ENCODE measurements around the gene SLC30A1. TPM values are rescaled to one million over a fixed set of nuclear protein-coding genes. Genes with fewer than 3 reads are reported as not detected.

The SLC30A1 gene
- total RNA-seq, 1 experiment from 2014 or later, result 9.7 TPM

DNA sequence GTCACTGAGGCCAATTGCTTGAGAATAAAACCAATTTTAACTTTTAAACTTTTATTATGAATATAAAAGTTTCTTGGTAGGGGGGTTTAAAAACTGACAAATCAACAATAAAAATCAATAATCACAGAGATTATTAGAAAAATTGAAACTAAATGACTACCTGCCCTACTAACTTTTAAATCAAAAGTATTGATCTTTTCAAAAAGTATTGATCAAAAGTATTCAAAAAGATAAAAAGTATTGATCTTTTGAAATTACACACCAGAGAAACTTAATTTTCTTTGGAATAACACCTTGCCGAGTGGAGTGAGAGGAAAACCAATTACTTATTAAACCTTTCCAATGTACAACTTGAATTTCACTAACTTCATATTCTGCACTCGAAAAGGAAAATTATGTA, 2.2 kb downstream of the SLC30A1 start:
- POLR2A ChIA-PET, result no interaction called here
- peak overlapping the region; percentile 74 to 84; a peak in 3 of 4 replicates for H3K4me3 ChIP-seq (replicated peaks in 1 of 2; ENCODE audit: low read depth in 1 of 2, low read length in 2 of 2)
- no peak overlapping the region for H3K27ac ChIP-seq (ENCODE audit: low read depth, low read length)
- H3K36me3 ChIP-seq (ENCODE audit: control insufficient read depth in 1 of 2, insufficient read depth in 2 of 2, low read length in 2 of 2), result peaks cover 0 to 7% of the 10 kb centered on the region in 2 experiments; a peak in 2 of 4 replicates
- TF ChIP-seq, protein P1, sequence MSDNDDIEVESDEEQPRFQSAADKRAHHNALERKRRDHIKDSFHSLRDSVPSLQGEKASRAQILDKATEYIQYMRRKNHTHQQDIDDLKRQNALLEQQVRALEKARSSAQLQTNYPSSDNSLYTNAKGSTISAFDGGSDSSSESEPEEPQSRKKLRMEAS (IDR thresholded peaks at IDR 0.05), result no peak
- TF ChIP-seq TCF7L2 (IDR thresholded peaks at IDR 0.05; ENCODE audit: borderline replicate concordance, extremely low read depth, insufficient read depth, insufficient read length), result no peak
- no peak for TF ChIP-seq REST (IDR thresholded peaks at IDR 0.05; ENCODE audit: low read depth)
- TF ChIP-seq, protein P2, sequence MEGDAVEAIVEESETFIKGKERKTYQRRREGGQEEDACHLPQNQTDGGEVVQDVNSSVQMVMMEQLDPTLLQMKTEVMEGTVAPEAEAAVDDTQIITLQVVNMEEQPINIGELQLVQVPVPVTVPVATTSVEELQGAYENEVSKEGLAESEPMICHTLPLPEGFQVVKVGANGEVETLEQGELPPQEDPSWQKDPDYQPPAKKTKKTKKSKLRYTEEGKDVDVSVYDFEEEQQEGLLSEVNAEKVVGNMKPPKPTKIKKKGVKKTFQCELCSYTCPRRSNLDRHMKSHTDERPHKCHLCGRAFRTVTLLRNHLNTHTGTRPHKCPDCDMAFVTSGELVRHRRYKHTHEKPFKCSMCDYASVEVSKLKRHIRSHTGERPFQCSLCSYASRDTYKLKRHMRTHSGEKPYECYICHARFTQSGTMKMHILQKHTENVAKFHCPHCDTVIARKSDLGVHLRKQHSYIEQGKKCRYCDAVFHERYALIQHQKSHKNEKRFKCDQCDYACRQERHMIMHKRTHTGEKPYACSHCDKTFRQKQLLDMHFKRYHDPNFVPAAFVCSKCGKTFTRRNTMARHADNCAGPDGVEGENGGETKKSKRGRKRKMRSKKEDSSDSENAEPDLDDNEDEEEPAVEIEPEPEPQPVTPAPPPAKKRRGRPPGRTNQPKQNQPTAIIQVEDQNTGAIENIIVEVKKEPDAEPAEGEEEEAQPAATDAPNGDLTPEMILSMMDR (IDR thresholded peaks at IDR 0.05 in 2 of 3, conservative IDR thresholded peaks at IDR 0.05 in 1 of 3; ENCODE audit: borderline replicate concordance in 1 of 3, insufficient read depth in 1 of 3, low read depth in 2 of 3, low read length in 2 of 3), result no peak
- TF ChIP-seq EZH2 (IDR thresholded peaks at IDR 0.05), result no peak
- TF ChIP-seq SIN3A (IDR thresholded peaks at IDR 0.05; ENCODE audit: low read depth), result no peak
- no peak for TF ChIP-seq ELF1 (IDR thresholded peaks at IDR 0.05; ENCODE audit: borderline replicate concordance, low read depth)
- TF ChIP-seq YY1 (IDR thresholded peaks at IDR 0.05; ENCODE audit: extremely low read depth, insufficient replicate concordance, low read depth, low read length), result no peak
- no peak for TF ChIP-seq RAD21 (IDR thresholded peaks at IDR 0.05; ENCODE audit: low read depth)
- TF ChIP-seq, protein P3, sequence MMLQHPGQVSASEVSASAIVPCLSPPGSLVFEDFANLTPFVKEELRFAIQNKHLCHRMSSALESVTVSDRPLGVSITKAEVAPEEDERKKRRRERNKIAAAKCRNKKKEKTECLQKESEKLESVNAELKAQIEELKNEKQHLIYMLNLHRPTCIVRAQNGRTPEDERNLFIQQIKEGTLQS (IDR thresholded peaks at IDR 0.05), result no peak
- no peak for TF ChIP-seq EGR1 (IDR thresholded peaks at IDR 0.05; ENCODE audit: low read depth)
- TF ChIP-seq SRF (IDR thresholded peaks at IDR 0.05; ENCODE audit: low read depth), result no peak
- TF ChIP-seq, protein P4, sequence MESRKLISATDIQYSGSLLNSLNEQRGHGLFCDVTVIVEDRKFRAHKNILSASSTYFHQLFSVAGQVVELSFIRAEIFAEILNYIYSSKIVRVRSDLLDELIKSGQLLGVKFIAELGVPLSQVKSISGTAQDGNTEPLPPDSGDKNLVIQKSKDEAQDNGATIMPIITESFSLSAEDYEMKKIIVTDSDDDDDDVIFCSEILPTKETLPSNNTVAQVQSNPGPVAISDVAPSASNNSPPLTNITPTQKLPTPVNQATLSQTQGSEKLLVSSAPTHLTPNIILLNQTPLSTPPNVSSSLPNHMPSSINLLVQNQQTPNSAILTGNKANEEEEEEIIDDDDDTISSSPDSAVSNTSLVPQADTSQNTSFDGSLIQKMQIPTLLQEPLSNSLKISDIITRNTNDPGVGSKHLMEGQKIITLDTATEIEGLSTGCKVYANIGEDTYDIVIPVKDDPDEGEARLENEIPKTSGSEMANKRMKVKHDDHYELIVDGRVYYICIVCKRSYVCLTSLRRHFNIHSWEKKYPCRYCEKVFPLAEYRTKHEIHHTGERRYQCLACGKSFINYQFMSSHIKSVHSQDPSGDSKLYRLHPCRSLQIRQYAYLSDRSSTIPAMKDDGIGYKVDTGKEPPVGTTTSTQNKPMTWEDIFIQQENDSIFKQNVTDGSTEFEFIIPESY (IDR thresholded peaks at IDR 0.05; ENCODE audit: extremely low read depth, insufficient replicate concordance, low read length), result no peak
- no peak for TF ChIP-seq ZNF274 (IDR thresholded peaks at IDR 0.05; ENCODE audit: low read depth, low read length)
- no peak for TF ChIP-seq EZH2phosphoT487 (IDR thresholded peaks at IDR 0.05; ENCODE audit: borderline replicate concordance)
- TF ChIP-seq FOSL1 (IDR thresholded peaks at IDR 0.05; ENCODE audit: low read depth), result no peak
- no peak for TF ChIP-seq POLR2AphosphoS5 (IDR thresholded peaks at IDR 0.05; ENCODE audit: low read depth, low read length)
- no peak for TF ChIP-seq ZFX (IDR thresholded peaks at IDR 0.05)
- TF ChIP-seq CBX3 (IDR thresholded peaks at IDR 0.05; ENCODE audit: low read depth), result no peak
- peaks cover 10 to 40% of the 10 kb centered on the region in 2 experiments for H3K4me1 ChIP-seq (ENCODE audit: control insufficient read depth in 1 of 2, insufficient read depth in 2 of 2, low read length in 2 of 2)
- TSS peak; percentile 44 for BruUV-seq (replicated peaks)
- H3K79me2 ChIP-seq (ENCODE audit: insufficient read depth, low read length), result peaks cover 10% of the 10 kb centered on the region
- no peaks in the 10 kb centered on the region; the same call in 1 of the 2 replicates for H4K20me1 ChIP-seq (ENCODE audit: insufficient read depth)
- no peak overlapping the region for H2AFZ ChIP-seq (ENCODE audit: low read depth, low read length, poor library complexity, severe bottlenecking)
- intact Hi-C loops (cut with micrococcal nuclease), result no loop called here
- H3K9me3 ChIP-seq (ENCODE audit: control insufficient read depth in 1 of 2, insufficient read depth in 1 of 2, low read depth in 1 of 2, low read length in 2 of 2), result no peaks in the 10 kb centered on the region
- no peaks in the 10 kb centered on the region for H3K27me3 ChIP-seq (ENCODE audit: insufficient read depth, low read length)
- RAD21 ChIA-PET (ENCODE audit: low non-redundant PET in 1 of 2, low total read pairs in 2 of 2, uncharacterized antibody in 2 of 2, unreplicated experiment in 2 of 2), result interaction anchor here in 1 of 2 experiments (0.6 kb wide), 1 partner anchor 72 kb away, joined by 3 read pairs; no protein-coding TSS in a partner anchor
- DNase-seq (ENCODE audit: low read depth, low spot score), result no peak
- H3K4me2 ChIP-seq (ENCODE audit: low read length), result peak overlapping the region; percentile 93
- no peaks in the 10 kb centered on the region for H3K9me2 ChIP-seq (ENCODE audit: insufficient read depth)
- no peak overlapping the region for H3K9ac ChIP-seq (ENCODE audit: low read length)
- CTCF ChIA-PET, result no interaction called here
- no peak for ATAC-seq

Data from HCT116 (cell line).